HuH-7.5 (cell line): Measurements from ENCODE around the gene DCAF8.

Experiments
- DNase-seq: peaks from one replicate; pipeline ENCODE4 v3.0.0; 2011; ENCODE audit warnings: low spot score

DCAF8 gene

DNA sequence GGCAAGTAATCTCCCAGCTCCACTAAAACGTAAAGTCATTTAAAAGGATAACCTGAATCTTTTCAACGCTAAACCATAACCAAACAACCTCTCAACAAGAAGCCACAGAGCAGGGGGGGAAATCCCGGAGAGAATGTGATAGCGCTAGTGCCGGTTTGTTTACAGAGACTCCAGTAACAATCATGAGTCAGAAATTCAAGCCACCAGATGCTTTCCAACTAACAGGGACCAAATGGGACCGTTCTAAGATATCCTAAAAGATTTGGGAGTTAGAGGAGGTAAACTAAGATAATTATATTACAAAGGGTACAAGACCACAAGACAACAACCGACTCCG, 825 bp downstream of the DCAF8 start:
- DNase-seq: peak; percentile 55

DNA sequence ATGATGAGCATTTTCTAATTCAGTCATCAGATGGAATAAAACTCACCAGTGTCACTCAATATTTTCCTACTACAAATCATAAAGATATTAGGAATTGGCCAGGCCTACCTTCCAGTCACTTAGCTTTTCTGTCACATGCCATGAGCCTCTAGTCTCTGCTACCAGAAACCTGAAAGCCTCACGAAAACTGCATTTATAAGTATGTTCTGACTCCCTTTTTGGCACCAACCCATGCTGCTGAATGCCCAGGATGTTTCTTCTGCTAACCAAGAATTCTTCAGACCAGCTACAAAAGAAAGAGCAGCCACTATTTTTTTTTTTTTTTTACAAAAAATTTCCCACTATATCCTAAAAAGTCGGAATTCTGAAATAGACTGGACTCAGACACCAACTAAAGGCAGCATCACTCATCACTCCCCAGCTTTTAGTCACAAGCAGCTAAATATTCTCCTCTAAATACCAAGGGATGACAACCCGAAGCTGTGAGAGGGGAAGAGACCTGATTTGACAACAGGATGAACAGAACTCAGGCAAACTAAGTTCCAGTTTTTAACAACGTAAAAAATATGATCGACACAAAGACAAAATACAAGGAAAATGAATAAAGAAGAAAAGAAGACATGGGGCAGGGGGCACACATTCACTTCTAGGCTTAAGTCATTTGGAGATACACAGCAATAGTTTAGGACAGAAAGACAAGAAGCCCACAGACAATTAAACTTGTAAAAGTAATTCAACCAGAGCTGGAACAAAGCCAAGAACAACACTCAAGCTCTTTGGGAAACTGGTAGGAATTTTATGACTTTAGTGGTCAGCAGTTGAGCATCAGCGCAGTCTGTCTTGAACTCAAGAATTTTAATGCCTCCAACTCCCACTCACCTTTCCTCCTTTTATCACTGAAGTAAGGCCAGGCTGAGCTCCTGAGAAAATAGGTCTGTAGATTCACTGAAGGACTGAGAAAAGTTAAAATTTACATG, 1.7 kb downstream of the DCAF8 start:
- no peak for DNase-seq

DNA sequence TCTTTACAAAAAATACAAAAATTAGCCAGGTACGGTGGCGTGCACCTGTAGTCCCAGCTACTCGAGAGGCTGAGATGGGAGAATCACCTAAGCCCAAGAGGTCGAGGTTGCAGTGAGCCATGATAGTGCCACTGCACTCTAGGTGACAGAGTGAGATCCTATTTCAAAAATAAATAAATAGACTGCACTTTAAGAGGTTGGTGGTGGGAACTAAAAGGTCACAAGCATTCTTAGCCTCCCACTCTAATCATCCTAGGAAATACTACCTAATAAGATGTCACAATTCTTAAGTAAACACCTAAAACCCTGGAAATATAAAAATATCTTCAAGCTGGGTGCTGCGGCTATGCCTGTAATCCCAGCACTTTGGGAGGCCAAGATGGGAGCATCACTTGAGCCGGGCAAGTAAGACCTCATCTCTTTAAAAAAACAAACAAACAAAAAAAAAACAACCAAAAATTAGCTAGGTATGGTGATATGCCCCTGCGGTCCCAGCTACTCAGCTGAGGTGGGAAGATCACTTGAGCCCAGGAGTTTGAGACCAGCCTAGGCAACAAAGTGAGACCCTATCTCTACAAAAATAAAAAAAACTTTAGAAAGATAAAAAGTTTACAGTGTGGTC, 4.1 kb downstream of the DCAF8 start:
- no peak for DNase-seq

DNA sequence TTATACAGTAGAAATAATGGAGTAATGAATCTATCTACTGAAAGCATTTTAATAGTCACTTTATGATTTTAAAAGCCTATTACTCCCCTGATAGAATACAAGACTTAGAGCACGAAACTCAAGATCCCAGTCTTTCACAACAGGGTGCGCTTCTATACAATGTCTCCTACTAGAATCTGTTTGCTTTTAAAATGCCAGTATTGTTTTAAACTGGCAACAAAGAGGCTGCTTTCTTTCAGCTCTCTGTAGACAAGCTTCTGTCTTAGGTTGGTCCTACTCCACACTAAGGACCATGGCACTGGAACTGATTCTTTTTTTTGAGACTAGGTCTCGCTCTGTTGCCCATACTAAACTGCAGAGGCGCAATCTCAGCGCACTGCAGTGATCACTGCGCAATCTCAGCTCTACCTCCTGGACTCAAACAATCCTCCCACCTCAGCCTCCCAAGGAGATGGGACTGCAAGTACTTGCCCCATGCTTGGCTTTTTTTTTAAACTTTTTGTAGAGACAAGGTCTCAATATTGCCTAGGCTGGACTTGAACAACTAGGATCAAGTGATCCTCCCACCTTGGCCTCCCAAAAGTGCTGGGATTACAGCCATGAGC, 4.8 kb downstream of the DCAF8 start:
- no peak for DNase-seq

DNA sequence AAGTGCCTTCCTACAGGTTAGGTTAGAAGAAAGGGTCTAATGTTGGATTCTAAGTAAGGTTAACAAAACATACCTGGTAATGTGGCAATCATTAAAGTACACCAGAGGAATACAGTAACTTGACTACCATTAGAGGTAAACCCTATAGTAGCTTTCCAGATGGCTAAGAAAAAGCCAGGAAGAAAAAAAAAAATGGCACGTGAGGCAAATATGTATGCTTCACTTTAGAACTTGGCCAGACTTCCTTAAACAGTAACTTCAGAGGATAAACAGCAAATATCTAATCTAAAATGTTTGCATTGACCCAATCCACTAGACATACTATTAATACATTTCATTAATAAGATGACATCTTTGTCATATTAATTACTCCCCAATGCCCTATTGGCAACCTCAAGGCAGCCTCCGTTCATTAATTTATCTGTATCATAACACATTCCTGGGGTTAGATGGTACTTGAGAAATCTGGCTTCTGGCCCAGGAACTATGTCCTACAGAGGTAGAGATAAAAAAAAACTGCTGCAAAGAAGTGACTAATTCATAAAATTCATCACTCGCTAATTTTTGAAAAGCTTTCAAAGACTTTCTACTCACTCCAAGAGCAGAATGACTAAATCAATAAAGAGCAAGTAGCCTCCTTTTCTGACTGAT, 5.8 kb downstream of the DCAF8 start:
- DNase-seq: no peak

DNA sequence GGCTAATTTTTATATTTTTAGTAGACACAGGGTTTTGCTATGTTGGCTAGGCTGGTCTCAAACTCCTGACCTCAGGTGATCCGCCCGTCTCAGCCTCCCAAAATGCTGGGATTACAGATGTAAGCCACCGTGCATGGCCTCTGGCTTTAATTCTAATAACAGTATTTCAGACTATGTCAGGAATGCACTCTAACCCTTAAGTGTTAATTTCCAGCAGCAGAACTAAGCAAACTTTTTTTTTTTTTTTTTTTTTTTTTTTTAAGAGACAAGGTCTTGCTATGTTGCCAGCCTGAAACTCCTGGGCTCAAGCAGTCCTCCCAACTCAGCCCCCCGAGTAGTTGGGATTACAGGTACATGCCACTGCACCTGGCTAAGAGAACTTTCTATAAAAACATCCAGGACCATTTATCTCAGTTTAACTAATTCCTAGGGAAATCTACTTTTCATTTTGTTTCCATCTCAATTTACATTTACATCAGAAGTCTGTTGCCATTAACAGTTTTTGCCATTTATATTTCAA, 6.5 kb downstream of the DCAF8 start:
- DNase-seq: no peak

DNA sequence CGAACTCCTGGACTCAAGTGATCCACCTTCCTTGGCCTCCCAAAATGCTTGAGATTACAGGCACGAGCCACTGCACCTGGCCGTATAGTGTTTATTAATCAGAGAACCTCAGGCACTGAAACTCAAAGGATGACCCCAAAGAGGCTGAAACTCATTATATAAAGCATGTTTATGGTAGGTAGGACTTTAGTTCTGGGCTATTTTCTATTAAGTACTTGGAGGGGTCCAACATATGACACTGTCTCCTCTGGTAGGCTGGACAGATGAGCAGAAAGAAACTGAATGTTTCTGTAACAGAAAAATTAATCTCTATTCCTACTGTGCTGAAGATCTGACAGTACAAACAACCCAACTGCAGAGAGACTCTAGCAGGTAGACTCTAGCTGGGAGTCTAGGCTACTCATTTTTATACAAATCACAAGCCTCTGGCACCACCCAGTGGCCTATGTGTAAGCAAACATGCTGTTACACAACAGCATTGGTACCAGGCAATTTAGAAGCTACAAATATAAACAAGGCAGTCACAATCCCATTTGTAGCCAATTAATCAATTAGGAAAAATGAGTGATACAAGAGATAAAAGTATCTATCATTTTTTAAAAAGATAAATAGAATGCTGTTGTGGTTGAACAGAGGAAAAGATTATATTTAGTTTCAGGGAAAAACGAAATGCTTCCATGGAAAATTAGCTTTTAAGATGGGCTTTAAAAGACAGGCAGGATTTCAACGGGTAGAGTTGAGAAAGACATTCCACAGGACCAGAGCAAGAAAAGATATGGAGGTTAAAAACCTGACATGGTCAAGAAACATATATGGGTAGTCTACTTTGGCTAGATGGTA, 10.4 kb downstream of the DCAF8 start:
- peak; percentile 61 for DNase-seq

DNA sequence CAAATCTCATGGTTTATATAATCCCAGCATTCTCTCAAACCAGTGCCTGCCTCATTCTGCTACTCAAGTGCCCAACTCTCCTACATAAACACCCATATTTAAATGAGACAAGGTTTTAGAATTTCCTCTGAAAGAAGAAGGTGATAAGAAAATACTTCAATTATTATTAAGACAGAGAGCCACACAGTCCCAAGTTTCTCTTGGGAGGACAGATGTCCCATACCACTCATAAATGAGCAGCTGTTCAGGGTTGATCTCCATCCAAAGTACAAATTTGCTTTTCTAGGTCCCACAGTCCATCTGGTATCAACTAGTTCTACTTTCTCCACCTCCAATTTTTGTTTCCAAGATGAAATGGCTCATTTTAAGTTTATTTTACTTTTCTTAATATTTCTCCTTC, 11.3 kb downstream of the DCAF8 start:
- no peak for DNase-seq

DNA sequence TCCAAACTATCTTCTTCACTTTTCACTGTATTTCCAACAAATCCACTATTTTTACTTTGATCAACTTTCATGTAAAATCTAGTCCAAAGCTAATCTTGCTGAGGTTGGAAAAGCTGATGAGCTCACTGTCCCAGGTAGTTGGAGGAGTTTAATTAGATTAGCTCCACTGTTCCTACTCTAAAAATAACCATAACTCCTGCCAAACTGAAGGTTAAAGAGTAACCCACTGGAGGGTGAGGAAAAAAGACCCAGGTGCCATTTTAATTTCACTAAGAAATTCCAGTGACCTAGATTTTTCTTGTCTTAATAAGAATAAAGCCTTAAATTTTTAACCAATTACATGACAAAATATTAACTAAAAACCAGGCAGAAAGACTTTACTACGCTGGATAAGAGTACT, 15.3 kb downstream of the DCAF8 start:
- DNase-seq: no peak

DNA sequence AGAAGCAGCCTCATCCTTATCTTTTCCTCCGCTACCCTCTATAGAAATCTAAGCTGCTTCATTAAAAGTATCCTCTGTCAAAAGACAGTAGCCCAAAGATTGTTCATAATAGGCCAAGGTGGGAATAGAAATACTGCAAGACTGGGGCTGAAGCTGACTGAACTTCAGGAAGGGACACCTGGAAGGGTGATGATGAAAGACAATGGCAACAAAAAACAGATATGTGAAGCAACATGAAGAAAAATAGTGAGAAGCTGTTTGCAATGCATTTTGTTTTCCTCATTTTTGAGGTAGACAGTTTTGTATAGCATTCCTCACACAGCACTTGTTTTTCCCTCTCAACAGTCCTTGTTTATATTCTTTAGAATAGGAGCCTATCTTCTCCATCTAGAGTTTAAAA, 16.9 kb downstream of the DCAF8 start:
- no peak for DNase-seq

DNA sequence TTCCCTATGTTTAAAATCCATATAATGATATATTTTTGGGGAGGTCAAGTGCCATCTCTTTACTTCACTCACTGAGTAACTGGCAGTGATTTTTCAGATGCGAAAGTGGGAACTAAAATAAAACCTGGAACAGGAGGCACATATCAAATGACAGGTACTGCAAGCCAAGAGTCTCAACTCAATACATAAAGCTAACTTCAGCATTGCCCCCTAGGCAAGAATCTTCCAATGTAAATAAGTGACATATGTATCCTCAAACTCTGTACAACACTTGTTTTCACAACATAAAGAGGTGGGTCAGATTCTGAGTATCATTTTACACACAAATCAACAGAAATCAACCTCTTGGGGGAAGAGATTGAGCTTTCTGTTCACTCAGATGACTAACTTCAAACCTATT, 18.1 kb downstream of the DCAF8 start:
- DNase-seq: no peak

DNA sequence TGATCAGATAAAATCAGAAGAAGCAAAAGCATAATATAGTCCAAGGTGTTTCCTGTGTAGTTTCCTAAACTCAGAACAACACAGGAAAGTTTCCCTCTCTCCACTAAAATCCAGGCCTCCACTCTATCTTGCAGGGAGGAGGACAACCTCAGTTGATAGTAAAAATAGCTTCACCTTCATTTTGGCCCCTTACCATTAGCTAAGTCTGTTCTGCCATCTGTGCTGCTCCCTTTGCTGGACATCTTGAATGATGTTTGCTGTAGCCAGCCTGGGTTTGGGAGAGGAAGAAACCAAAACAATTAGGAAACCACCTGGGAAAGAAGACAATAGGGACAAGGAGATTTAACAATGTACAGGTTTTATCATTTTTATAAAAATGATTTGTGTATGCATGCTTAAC, 18.6 kb downstream of the DCAF8 start:
- no peak for DNase-seq

DNA sequence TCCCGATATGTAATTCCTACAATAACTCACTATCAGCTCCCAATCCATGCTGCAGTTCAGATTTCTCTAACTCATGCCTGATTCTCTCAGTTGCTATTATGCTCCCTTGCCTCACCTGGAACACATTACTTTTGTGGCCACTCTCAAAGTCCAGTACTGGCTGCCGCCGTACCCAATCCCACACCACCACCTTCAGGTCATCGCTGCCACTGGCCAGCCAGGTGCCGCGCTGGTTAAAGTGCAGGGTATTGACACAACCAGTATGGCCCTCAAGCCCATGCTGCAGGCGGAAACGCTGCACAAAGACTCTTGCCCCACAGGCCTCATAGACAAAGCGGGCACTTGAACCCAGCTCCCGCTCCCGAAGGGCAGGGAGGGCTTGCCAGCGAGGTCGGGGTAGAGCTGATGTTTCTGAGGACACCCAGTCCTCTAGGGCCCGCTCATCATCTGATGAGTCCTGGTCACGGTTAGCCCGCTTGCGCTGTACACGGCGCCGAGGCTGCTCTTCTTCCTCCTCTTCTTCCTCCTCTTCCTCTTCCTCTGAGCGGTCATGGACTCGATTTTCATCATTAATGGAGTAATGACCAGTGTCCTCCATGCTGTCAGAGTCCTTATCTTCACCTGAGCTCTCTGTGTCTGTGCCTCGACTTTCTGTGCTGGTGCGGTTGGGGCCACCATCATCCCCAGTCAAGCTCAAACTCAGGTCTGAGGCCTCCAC, 22.6 kb downstream of the DCAF8 start:
- no peak for DNase-seq

DNA sequence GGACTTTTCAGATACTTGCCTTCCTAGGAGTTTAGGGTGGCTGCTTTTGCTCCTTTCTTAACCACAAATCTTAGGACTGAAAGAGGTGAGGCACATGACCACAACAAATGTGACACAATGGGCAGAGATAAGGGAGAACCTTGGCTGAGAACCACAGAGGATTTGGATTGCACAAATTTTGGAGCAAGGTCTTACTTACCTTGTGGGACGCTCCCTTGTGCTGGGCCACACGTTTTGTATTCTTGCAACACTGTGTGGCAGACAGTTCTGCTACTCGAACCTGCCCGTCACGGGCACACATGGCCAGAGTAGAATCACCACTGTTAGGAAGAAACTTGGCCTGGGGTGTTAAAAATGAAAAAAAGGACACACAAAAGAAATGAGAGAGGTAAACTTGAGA, 23.9 kb downstream of the DCAF8 start:
- no peak for DNase-seq

DNA sequence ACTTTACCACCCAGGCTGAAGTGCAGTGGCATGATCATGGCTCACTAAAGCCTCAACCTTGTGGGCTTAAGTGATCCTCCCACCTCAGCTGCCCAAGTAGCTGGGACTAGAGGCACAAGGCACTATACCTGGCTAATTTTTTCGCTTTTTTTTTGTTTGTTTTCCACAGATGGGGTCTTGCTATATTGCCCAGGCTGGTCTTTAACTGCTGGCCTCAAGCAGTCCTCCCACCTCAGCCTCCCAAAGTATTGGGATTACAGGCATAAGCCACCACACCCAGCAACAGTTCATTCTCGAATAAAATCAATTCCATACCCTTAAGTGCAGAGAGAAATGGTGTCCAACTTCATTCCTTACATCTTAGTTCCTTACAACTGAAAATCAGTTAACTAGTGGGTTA, 24.8 kb downstream of the DCAF8 start:
- no peak for DNase-seq

DNA sequence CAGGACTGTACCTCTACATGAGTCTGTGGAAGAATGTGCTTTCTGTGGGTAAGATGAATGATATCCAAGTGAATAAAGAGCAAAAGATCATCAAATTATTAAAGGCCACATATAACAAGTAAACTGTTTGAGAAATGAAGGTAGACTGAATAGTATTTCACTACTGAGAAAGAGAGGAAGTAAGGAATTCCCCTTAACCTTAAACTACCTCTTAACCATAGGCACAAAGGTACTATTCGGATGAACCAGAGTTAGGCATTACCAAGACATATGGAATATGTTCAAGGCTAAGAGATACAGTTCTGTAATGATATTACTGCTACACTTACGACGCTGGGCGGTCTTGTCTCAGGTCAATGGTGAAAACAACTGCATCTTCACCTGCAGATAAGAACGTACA, 25.5 kb downstream of the DCAF8 start:
- DNase-seq: no peak

DNA sequence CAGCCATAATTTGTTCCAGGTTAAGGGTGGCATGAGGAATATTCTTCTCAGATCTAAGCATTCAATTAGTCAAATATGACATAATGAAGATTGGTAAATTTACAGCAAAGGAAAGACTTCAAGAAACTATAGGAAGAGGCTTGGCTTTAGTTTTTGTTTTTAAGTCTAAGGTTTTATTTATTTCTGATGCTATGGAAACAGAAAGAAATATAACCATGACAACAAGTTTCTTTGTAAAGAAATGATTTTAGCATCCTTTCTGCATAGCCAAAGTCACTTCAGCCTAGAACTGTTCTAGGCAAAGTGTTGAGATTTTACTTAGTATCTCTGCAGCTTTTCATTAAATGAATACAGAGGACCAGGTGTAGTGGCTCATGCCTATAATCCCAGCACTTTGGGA, 29.4 kb downstream of the DCAF8 start:
- DNase-seq: no peak

DNA sequence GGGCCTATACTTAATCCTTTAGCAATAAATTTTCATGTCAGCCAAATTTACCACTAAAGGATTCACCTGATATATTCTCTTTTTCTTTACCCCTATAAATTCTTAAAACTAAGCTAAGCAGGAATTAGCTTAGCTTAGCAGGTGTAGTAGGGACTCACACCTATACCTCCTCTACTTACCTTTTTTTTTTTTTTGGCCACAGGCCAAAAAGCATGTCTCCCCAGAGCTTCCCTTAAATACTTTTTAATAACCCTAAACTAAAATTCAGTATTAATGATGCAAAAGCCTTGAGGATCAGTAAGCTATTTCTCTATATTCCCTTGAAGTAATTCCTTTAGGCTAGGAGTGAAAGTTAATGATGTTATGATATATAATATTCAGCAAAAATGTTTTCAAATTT, 33.9 kb downstream of the DCAF8 start:
- DNase-seq: no peak

DNA sequence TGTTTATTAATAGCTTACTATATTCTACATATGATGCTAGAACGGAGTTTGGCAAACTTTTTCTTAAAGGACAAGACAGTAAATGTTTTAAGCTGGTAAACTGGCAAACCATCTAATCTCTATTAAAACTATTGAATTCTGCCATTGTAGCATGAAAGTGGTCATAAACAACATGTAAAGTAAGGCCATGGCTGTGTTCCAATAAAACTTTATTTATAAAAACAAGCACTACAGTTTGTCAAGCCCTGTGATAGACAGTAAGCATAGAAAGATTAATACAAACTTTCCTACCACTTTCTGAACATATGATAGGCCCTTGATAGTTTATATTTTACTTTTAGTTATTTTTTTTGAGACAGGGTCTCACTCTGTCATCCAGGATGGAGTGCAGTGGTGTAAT, 34.8 kb downstream of the DCAF8 start:
- no peak for DNase-seq

DNA sequence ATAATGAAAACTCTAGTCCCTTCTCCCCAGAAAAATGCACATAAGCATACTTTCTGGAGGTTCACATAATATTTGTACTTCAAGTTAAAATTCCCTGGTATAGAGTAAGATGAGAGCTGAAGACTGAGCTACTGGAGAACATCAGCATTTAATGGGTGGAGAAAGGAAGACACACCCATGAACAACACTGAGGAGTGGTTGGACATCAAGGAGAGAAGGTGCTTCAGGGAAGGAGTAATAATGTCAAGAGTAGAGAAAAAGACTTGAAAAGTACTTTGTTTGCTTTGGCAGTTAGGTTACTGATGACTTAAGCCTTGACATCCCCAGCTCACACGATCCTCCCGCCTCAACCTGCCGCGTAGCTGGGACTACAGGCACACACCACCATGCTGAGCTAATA, 35.3 kb downstream of the DCAF8 start:
- DNase-seq: no peak

DNA sequence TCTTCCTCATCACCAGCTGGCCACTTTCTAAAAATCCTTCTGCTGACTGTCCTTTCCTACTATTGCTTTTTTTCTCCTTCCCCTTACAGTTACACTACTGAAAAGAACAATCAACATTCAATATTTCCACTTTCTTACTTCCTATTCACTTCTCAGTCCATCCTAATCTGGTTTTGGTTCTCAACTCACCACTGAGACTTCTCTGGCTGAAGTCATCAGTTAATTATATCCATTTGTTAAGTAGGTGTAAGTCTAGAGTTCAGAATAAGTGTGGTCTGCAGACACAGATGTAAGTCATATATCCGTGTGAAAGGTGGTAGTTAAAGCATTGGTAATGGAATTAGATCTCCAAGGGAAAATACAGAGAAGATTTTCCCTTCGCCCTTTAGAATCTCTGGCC, 35.7 kb downstream of the DCAF8 start:
- no peak for DNase-seq
